Measurements from ENCODE around the gene MPDZ.

DNA sequence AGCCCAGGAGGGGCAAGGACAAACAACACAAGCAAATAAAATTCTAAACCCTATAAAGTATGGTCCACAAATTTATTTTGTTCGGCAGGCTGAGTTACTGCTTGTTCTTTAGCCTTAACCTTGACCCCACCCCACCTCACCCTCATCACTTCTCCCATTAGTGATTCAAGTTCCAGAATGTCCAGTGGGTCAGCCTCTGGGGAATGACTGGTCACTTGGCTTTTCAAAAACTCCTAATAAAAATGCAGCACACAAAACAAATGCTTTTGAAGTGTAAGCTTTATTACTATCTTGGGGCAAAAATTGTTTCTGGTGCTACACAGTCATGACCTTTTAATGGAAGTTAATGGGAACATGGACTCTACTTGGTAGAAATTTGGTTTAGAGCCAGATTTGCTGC, 142.1 kb downstream of the MPDZ start:
- TF ChIP-seq POLR2A (IDR thresholded peaks at IDR 0.05), result no peak
- TF ChIP-seq, protein P1, sequence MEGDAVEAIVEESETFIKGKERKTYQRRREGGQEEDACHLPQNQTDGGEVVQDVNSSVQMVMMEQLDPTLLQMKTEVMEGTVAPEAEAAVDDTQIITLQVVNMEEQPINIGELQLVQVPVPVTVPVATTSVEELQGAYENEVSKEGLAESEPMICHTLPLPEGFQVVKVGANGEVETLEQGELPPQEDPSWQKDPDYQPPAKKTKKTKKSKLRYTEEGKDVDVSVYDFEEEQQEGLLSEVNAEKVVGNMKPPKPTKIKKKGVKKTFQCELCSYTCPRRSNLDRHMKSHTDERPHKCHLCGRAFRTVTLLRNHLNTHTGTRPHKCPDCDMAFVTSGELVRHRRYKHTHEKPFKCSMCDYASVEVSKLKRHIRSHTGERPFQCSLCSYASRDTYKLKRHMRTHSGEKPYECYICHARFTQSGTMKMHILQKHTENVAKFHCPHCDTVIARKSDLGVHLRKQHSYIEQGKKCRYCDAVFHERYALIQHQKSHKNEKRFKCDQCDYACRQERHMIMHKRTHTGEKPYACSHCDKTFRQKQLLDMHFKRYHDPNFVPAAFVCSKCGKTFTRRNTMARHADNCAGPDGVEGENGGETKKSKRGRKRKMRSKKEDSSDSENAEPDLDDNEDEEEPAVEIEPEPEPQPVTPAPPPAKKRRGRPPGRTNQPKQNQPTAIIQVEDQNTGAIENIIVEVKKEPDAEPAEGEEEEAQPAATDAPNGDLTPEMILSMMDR (IDR thresholded peaks at IDR 0.05), result no peak
